ENCODE measurements around the gene NPRL2. TPM values are rescaled to one million over a fixed set of nuclear protein-coding genes. Genes with fewer than 3 reads are reported as not detected.

NPRL2 gene
- polyA plus RNA-seq, 4 donors: 30.3 to 36.9 (median 32.6) TPM

GRCh38 chr3:50333744-50334328 lies 16.7 kb downstream of the NPRL2 start:
- no peak for DNase-seq (ENCODE audit: low read depth in 4 of 4, low spot score in 3 of 4)

GRCh38 chr3:50331364-50331907 lies 19.1 kb downstream of the NPRL2 start:
- no peak for DNase-seq (ENCODE audit: low read depth in 4 of 4, low spot score in 3 of 4)

- DNase-seq (ENCODE audit: low read depth in 4 of 4, low spot score in 3 of 4): no peak
These were observed 20.2 kb downstream of the NPRL2 start for GRCh38 chr3:50330330-50330729.

- peak; percentile 93 to 97 (median 94) for DNase-seq (ENCODE audit: low read depth in 4 of 4, low spot score in 3 of 4)
These were observed 22.5 kb downstream of the NPRL2 start, which contains the start of gene TUSC2 for GRCh38 chr3:50327943-50328691. Gene TUSC2, minus strand, starts transcription at chr3:50328223. Its CDS starts 124 bp downstream, at chr3:50328099.

GRCh38 chr3:50327129-50327528 lies 23.4 kb downstream of the NPRL2 start:
- DNase-seq (ENCODE audit: low read depth in 4 of 4, low spot score in 3 of 4): no peak

- DNase-seq (ENCODE audit: low read depth in 4 of 4, low spot score in 3 of 4): no peak
These were observed 24.4 kb downstream of the NPRL2 start for GRCh38 chr3:50326182-50326541.

GRCh38 chr3:50325497-50326181 lies 24.9 kb downstream of the NPRL2 start:
- DNase-seq (ENCODE audit: low read depth in 4 of 4, low spot score in 3 of 4): no peak

- DNase-seq (ENCODE audit: low read depth in 4 of 4, low spot score in 3 of 4): no peak
These were observed 25.5 kb downstream of the NPRL2 start for GRCh38 chr3:50325113-50325480.

- DNase-seq (ENCODE audit: low read depth in 4 of 4, low spot score in 3 of 4): no peak
These were observed 26.0 kb downstream of the NPRL2 start for GRCh38 chr3:50324351-50325112.

GRCh38 chr3:50323614-50324199 lies 26.9 kb downstream of the NPRL2 start:
- no peak for DNase-seq (ENCODE audit: low read depth in 4 of 4, low spot score in 3 of 4)

GRCh38 chr3:50323092-50323600 lies 27.4 kb downstream of the NPRL2 start:
- DNase-seq (ENCODE audit: low read depth in 4 of 4, low spot score in 3 of 4): no peak

GRCh38 chr3:50322386-50323091 lies 28.0 kb downstream of the NPRL2 start, which contains the start of gene HYAL2:
Gene HYAL2, minus strand, starts transcription at chr3:50322745. Its CDS starts 2,256 bp downstream, at chr3:50320489.
- DNase-seq (ENCODE audit: low read depth in 4 of 4, low spot score in 3 of 4): no peak

GRCh38 chr3:50322115-50322385 lies 28.5 kb downstream of the NPRL2 start:
- no peak for DNase-seq (ENCODE audit: low read depth in 4 of 4, low spot score in 3 of 4)

GRCh38 chr3:50321336-50322114 lies 29.1 kb downstream of the NPRL2 start:
- peak in 3 of 4 donors; percentile 81 to 86 (median 85) for DNase-seq (ENCODE audit: low read depth in 4 of 4, low spot score in 3 of 4)

GRCh38 chr3:50320853-50321335 lies 29.7 kb downstream of the NPRL2 start:
- DNase-seq (ENCODE audit: low read depth in 4 of 4, low spot score in 3 of 4): peak in 1 of 4 donors; percentile 78

GRCh38 chr3:50319894-50320625 lies 30.5 kb downstream of the NPRL2 start:
- DNase-seq (ENCODE audit: low read depth in 4 of 4, low spot score in 3 of 4): no peak

- DNase-seq (ENCODE audit: low read depth in 4 of 4, low spot score in 3 of 4): no peak
These were observed 31.2 kb downstream of the NPRL2 start for GRCh38 chr3:50319181-50319893.
